Fibroblast of mammary gland (primary cell): Measurements from ENCODE around the gene H6PD.

Experiments
- DNase-seq: peaks from one replicate; pipeline ENCODE4 v3.0.0-alpha.2; 2010; ENCODE audit warnings: low read depth
- H3K4me3 ChIP-seq: 2 replicates; pipeline ENCODE4 v1.5.1; 2011; ENCODE audit warnings: low read depth, mild to moderate bottlenecking, low read length, moderate library complexity; ENCODE audit not compliant: control insufficient read depth
- CTCF ChIP-seq: conservative IDR thresholded peaks from 2 replicates; pipeline ENCODE4 v1.5.1; 2011; ENCODE audit warnings: low read depth, low read length, inconsistent platforms; ENCODE audit not compliant: control insufficient read depth, insufficient read depth

H6PD gene

GRCh38 chr1:9289711-9290485 lies 55.3 kb downstream of the H6PD start:
- no peak overlapping the region for H3K4me3 ChIP-seq
- DNase-seq: peak; percentile 96
- TF ChIP-seq CTCF: no peak

DNA sequence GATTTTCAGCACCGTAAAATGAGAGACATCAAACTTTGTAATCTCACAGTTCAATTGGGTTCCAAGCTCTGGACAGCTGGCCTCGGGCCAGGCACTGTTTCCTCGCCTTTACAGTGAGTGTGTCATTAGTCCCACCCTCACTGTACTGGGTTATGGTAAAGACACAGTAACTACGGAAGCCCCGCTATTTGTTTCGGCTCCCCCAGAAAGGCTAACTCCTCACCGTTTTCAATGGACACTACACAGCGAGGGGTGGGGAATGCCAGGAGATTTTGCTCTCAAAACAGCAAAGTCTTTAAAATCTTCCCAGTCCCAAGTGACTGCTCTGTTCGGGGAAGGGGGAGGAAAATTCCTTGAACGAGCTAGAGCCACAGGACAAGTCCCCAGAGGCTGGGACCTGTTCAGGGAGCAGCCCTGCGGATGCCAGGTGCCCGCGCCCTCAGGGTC lies 57.4 kb downstream of the H6PD start:
- peak; percentile 81 for DNase-seq

DNA sequence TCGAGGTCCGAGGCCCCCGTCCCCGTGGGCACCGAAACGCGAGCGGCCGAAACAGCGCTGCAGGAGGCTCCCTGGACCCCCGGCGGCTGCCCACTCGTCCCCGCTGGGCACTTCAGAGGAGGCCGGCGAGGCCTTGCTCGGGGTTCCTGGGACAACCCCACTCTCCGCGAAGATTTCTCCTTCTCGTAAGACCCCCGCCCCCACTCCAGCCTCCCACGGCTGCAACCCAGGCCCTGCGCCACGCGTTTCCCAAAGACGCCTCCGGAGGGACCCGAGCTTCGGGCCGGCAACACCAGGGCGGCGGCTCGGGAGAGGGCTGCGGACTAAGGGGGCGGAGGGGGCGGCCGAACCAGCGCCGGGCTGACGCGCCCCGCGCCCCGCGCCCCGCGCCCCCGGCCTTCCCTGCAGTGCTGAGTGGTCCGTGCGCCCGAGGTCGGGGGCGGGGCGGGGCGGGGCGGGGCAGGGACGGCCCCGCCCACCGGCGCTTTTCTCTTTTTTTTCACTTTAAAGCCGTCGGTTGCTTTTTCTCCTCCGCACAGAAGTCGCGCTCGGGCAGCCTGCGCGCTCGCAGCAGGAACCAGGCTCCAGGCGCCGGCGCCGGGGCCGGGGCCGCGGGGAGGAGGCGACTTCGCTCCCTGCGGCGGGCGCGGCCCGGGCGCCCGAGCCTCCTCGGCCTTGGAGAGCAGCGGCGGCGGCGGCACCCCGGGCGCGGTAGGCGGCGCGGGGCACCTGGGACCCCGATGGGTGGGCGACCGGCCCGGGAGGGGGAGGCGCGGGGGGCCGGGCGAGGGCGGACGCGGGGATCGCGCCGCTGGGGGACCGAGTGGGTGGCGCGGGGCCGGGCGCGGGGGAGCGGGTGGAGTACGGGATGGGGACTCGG lies 58.0 kb downstream of the H6PD start, which contains the start of gene SPSB1:
Gene SPSB1, plus strand, starts transcription at position 534 of the 880 bp plus-strand sequence. CDS start 62,998 bp downstream, outside the sequence.
- DNase-seq: peak; percentile 70
- TF ChIP-seq CTCF: no peak
- H3K4me3 ChIP-seq: peak within 1 kb of the TSS; percentile 97

More for the DNA sequence above, 57.4 kb downstream of the H6PD start:
- TF ChIP-seq CTCF: no peak
- peak overlapping the region; percentile 55 for H3K4me3 ChIP-seq

DNA sequence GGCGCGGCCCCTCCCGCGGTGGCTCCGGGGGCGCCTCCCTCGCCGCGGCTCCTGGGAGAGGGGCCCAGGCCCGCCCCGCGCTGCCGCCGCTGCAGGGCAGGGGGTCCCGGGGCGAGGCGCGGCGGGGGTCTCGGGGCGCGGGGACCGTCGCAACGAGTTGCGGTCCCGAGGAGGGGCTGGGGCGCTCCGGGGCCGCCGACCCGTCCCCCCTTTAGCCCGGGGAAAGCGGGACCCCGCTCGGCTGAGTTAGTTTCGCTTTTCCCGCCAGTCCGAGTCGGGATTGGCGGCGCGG lies 58.6 kb downstream of the H6PD start:
- peak overlapping the region; percentile 97 for H3K4me3 ChIP-seq
- TF ChIP-seq CTCF: no peak
- no peak for DNase-seq

DNA sequence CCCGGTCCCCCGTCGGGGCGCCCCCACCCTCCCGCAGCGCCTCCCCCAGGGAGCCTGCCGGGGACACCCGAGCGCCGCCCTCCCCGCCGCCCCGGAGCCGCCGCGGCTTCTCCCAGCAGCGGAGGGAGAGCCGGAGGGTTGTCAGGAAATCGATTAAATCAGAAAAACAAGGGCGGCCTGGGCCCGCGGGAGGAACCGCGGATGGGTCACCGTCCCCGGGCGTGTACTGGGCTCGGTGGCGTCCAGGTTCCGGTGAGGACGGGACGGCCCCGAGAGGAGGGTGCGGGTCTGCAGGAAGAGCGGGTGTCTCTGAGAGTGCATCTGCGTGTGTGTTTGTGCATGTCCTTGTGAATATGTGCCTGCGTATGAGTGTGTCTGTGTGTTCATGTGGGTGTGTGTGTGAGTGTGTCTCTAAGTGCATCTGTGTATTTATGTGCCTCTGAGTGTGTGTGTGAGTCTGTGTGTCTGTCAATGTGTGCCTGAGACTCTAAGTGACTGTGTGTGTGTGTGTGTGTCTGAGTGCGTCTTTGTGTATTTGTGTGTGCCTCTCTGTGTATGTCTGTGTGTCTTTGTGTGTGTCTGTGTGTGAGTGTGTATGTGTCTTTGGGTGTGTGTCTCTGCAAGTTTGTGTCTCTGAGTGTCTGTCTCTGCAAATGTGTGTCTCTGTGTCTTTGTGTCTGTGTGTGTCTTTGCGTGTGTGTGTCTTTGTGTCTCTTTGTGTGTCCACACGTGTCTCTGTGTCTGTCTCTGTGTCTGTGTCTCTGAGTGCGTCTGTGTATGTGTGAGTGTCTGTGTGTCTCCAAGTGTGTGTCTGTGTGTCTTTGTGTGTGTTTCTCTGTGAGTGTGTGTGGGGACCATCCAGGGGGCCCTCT lies 59.2 kb downstream of the H6PD start:
- peak; percentile 57 for DNase-seq
- H3K4me3 ChIP-seq: peak overlapping the region; percentile 97

More for the DNA sequence above, 59.2 kb downstream of the H6PD start:
- TF ChIP-seq CTCF: no peak
